Camera-type eye (tissue), 1 donor: ENCODE measurements around the gene G2E3. TPM values are rescaled to one million over a fixed set of nuclear protein-coding genes. Genes with fewer than 3 reads are reported as not detected.

Experiments
- total RNA-seq: library from RNA; depleted of rRNA; stranded (reverse); fragments of >200 nt; gene quantifications from one replicate; pipeline ENCODE4 v1.2.3, GENCODE V29; 2014

G2E3 gene
- total RNA-seq = 54.6 TPM

GRCh38 chr14:30558675-30559555, at the start of gene G2E3:
Gene G2E3, plus strand, starts transcription at chr14:30559158. Its CDS starts 21,922 bp downstream, at chr14:30581080.

GRCh38 chr14:30621940-30622830, 63.2 kb downstream of the G2E3 start, which contains the start of gene SCFD1:
Gene SCFD1, plus strand, starts transcription at chr14:30622319. Its CDS starts 20 bp downstream, at chr14:30622339.

Other genes with a start within 250 kb of the G2E3 start
- gene SCFD1, start 63.2 kb downstream of the G2E3 start, total RNA-seq = 138 TPM